ENCODE results near the gene FNIP2.

Gene FNIP2

GRCh38 chr4:158762553-158762952, 6.3 kb upstream of the FNIP2 start:
- no peak for DNase-seq (ENCODE audit: low read depth in 2 of 2)

- no peak for DNase-seq (ENCODE audit: low read depth in 2 of 2)
These were observed 5.4 kb upstream of the FNIP2 start for GRCh38 chr4:158763462-158763861.

GRCh38 chr4:158766434-158767044, 2.3 kb upstream of the FNIP2 start:
- DNase-seq (ENCODE audit: low read depth in 2 of 2) = no peak

GRCh38 chr4:158767451-158767850, 1.4 kb upstream of the FNIP2 start:
- no peak for DNase-seq (ENCODE audit: low read depth in 2 of 2)

- DNase-seq (ENCODE audit: low read depth in 2 of 2) = no peak
These were observed 522 bp downstream of the FNIP2 start for GRCh38 chr4:158769175-158769921.

GRCh38 chr4:158770671-158771070, 1.8 kb downstream of the FNIP2 start:
- DNase-seq (ENCODE audit: low read depth in 2 of 2) = no peak

GRCh38 chr4:158771776-158772175, 3.0 kb downstream of the FNIP2 start:
- no peak for DNase-seq (ENCODE audit: low read depth in 2 of 2)

GRCh38 chr4:158775091-158775651, 6.3 kb downstream of the FNIP2 start:
- DNase-seq (ENCODE audit: low read depth in 2 of 2) = no peak

GRCh38 chr4:158776106-158776505, 7.3 kb downstream of the FNIP2 start:
- no peak for DNase-seq (ENCODE audit: low read depth in 2 of 2)

GRCh38 chr4:158777423-158778155, 8.8 kb downstream of the FNIP2 start:
- DNase-seq (ENCODE audit: low read depth in 2 of 2) = no peak

GRCh38 chr4:158778156-158778711, 9.4 kb downstream of the FNIP2 start:
- DNase-seq (ENCODE audit: low read depth in 2 of 2) = no peak

GRCh38 chr4:158778712-158779111, 9.9 kb downstream of the FNIP2 start:
- no peak for DNase-seq (ENCODE audit: low read depth in 2 of 2)

- no peak for DNase-seq (ENCODE audit: low read depth in 2 of 2)
These were observed 13.1 kb downstream of the FNIP2 start for GRCh38 chr4:158781963-158782362.

GRCh38 chr4:158782551-158783360, 13.9 kb downstream of the FNIP2 start:
- no peak for DNase-seq (ENCODE audit: low read depth in 2 of 2)

GRCh38 chr4:158783785-158784184, 15.0 kb downstream of the FNIP2 start:
- DNase-seq (ENCODE audit: low read depth in 2 of 2) = no peak

- DNase-seq (ENCODE audit: low read depth in 2 of 2) = no peak
These were observed 16.9 kb downstream of the FNIP2 start for GRCh38 chr4:158785718-158786117.

GRCh38 chr4:158786121-158786601, 17.3 kb downstream of the FNIP2 start:
- DNase-seq (ENCODE audit: low read depth in 2 of 2) = no peak

GRCh38 chr4:158786955-158787354, 18.1 kb downstream of the FNIP2 start:
- DNase-seq (ENCODE audit: low read depth in 2 of 2) = no peak

- no peak for DNase-seq (ENCODE audit: low read depth in 2 of 2)
These were observed 19.1 kb downstream of the FNIP2 start for GRCh38 chr4:158787709-158788475.

- DNase-seq (ENCODE audit: low read depth in 2 of 2) = no peak
These were observed 19.7 kb downstream of the FNIP2 start for GRCh38 chr4:158788516-158788915.
